Fibroblast of villous mesenchyme (primary cell): Measurements from ENCODE around the gene MAN1A2. TPM values are rescaled to one million over a fixed set of nuclear protein-coding genes. Genes with fewer than 3 reads are reported as not detected.
A peak's percentile ranks its signal among the peaks of the same experiment; 100 is the strongest.

Source experiments
- DNase-seq: peaks from one replicate; pipeline ENCODE4 v3.0.0-alpha.2; 2010; ENCODE audit warnings: low read depth
- H3K4me3 ChIP-seq: 2 replicates; pipeline ENCODE4 v1.5.1; 2011; ENCODE audit warnings: low read depth, mild to moderate bottlenecking, low read length
- CTCF ChIP-seq: IDR thresholded peaks from 2 replicates; pipeline ENCODE4 v1.5.1; 2012; ENCODE audit warnings: low read depth, mild to moderate bottlenecking, low read length; ENCODE audit not compliant: insufficient read depth
- total RNA-seq: library from RNA; depleted of rRNA; stranded (reverse); fragments of >200 nt; gene quantifications from 2 replicates; pipeline ENCODE4 v1.2.3, GENCODE V29; 2012

Gene MAN1A2
- total RNA-seq, 1 donor: 78.2 TPM

- no peak overlapping the region for H3K4me3 ChIP-seq
- no peak for DNase-seq
- TF ChIP-seq CTCF: no peak
Observed at GRCh38 chr1:117389284-117389683, 22.0 kb downstream of the MAN1A2 start.

- no peak for TF ChIP-seq CTCF
- DNase-seq: no peak
- no peak overlapping the region for H3K4me3 ChIP-seq
Observed at GRCh38 chr1:117389779-117390178, 22.5 kb downstream of the MAN1A2 start.

- TF ChIP-seq CTCF: no peak
- no peak overlapping the region for H3K4me3 ChIP-seq
- DNase-seq: peak; percentile 20
Observed at GRCh38 chr1:117392771-117393170, 25.5 kb downstream of the MAN1A2 start.

- no peak for TF ChIP-seq CTCF
Observed at GRCh38 chr1:117396074-117396473, 28.8 kb downstream of the MAN1A2 start.

GRCh38 chr1:117396636-117397035 lies 29.4 kb downstream of the MAN1A2 start:
- no peak for DNase-seq
- no peak for TF ChIP-seq CTCF
- no peak overlapping the region for H3K4me3 ChIP-seq

More at GRCh38 chr1:117396074-117396473, 28.8 kb downstream of the MAN1A2 start:
- DNase-seq: no peak
- H3K4me3 ChIP-seq: no peak overlapping the region

GRCh38 chr1:117398957-117399356 lies 31.7 kb downstream of the MAN1A2 start:
- no peak for TF ChIP-seq CTCF
- no peak for DNase-seq
- H3K4me3 ChIP-seq: no peak overlapping the region

- H3K4me3 ChIP-seq: no peak overlapping the region
- no peak for TF ChIP-seq CTCF
- DNase-seq: peak; percentile 10
Observed at GRCh38 chr1:117401761-117402160, 34.5 kb downstream of the MAN1A2 start.
